GM21423 (cell line): ENCODE results near the gene UBR3.
"Not testable (repeated sequence)": the region's sequence is repeated elsewhere in the genome, so short reads cannot be mapped to it uniquely, and the experiment has no call there.

ENCODE experiments used
- ATAC-seq: cut with Tn5 transposase; IDR thresholded peaks from one replicate; pipeline ENCODE4 v1.9.1; 2021; ENCODE audit warnings: mild to moderate bottlenecking, moderate library complexity; ENCODE audit not compliant: unreplicated experiment

The UBR3 gene

DNA sequence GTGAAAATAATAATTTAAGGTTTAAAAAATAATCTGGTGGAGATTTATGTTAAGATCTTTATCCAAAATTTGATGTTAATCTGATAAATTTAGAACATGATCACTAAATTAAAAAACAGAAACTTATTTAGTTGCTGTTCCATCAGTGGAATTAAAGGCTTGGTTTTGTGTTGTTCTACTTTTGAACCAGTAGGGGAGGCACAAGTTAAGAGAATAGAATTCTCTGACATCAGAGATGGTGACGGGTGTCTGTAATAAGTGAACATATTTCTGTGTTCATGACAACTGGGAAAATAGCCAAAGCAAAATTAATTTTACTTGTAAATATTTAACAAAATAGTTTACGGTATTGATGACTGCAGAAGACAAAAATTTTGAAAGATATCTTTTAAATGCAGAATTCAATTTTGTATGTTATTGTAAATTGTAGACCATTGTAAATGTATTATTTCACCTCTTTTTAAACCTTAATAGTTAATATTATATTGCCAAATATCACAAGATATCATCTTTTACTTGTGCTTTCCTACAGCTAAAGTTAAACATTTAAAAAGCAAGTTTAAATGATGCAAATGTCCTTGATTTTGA lies 106.0 kb downstream of the UBR3 start:
- ATAC-seq = peak; percentile 85

DNA sequence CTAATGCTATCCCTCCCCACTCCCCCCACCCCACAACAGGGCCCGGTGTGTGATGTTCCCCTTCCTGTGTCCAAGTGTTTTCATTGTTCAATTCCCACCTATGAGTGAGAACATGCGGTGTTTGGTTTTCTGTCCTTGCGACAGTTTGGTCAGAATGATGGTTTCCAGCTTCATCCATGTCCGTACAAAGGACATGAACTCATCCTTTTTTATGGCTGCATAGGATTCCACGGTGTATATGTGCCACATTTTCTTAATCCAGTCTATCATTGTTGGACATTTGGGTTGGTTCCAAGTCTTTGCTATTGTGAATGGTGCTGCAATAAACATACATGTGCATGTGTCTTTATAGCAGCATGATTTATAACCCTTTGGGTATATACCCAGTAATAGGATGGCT lies 109.4 kb downstream of the UBR3 start:
- not testable (repeated sequence) for ATAC-seq

DNA sequence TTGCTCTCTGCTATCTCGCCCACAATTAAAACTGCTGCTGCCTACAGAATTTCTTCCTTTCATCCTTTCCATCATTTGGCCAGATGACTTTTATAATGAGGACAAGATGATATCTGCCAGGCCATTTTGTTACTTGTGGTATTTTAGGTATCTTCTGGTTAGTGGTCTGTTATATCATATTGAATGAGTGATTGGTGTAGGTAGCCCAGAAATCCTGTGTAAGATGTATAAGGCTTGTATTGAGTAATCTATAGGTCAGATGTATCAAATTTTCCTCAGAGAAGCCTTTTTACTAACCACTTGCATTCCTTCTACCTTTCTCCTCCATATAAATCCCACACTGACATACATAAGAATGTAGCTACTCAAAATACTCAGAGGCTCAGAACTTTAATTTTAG lies 118.3 kb downstream of the UBR3 start:
- no peak for ATAC-seq

DNA sequence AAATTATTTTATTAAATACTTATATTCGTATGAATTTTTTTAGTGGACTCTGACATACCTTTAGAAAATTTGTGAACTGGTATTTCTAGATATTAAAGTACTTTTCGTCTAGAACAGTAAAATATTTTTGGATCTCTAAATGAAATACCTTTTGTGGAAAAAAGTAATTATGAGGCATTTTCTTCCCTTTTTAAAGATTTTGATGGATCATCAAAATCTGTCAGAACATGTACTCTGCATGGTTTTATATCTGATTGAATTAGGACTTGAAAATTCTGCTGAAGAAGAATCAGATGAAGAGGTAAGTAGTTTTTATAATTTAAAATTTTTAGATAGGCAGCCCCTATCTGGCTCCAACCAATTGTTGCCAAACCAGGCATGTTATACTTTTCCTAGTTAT lies 118.8 kb downstream of the UBR3 start:
- ATAC-seq = no peak

DNA sequence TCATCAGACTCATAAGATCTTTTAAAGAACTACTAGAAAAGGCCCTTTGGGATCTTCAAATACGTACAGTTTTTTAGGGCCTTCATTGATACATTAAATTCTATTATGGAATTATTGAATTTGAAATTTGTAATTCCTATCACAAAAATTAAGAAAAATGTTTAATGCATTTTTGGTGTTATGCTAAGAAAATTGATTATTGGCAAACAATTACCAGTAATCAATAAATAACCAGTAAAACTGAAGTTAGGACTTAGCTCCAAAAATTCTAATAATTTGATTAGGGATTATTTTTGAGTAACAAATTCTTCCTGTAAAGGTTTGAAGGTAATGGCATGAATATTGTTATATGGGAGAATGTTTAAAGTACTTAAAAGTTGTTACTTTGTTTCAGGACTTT lies 119.3 kb downstream of the UBR3 start:
- no peak for ATAC-seq

DNA sequence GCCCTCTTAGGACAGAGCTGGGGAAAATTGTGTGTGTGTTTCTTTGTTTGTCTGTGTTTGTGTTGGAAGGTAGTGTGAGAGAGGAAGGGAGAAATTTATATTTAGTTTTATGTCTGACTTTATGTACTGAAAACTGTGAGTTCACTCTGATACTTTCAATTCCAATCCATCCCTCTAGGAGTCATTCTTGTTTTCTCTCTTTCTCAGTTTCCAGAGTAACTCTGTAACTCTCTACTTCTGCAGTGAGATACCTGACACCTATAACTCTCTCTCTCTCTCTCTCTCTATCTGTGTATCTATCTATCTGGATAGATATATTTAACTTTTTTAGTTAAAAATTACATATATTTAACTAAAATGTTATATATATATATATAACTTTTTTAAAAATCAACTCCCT lies 128.7 kb downstream of the UBR3 start:
- no peak for ATAC-seq

DNA sequence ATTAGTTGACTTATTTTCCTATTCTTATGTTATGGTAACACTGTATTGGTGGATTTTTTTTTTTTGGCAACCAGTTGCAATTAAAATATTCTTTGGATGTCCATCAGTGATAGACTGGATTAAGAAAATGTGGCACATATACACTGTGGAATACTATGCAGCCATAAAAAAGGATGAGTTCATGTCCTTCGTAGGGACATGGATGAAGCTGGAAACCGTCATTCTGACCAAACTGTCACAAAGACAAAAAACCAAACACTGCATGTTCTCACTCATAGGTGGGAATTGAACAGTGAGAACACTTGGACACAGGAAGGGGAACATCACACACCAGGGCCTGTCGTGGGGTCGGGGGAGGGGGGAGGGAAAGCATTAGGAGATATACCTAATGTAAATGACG lies 130.0 kb downstream of the UBR3 start:
- ATAC-seq = not testable (repeated sequence)

DNA sequence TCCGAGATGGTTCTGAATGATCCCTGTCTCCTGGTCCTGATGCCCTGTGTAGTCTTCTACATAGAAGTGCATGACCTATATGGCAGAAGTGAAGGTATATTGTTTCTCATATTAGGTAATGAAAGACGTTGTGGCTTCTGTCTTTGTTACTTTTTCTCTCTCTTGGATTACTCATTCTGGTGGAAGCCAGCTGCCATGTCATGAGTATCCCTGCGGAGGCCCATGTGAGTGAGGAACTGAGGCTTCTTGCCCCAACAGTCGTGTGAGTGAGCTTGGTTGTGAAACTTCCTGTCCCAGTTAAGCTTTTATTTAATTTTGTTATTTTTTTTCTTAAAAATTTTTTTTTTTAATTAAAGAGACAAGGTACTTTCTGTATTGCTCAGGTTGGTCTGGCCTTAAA lies 134.7 kb downstream of the UBR3 start:
- no peak for ATAC-seq

DNA sequence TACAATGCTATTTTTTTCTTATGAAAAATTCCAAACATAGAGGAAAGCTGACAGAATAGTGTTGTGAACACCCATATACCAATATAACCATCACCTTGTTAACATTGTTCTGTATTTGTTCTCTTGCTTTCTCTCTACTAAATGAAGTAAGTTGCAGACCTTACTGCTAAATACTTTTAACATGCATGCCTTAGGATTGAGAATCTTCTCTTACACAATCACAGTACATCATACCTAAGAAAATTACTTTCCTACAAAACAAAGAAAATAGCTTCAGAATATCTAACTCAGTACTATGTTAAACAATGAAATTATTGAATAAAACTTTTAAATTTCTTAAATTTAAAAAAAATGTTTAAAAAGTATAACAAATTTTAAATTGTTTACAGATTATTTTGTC lies 136.5 kb downstream of the UBR3 start:
- no peak for ATAC-seq

DNA sequence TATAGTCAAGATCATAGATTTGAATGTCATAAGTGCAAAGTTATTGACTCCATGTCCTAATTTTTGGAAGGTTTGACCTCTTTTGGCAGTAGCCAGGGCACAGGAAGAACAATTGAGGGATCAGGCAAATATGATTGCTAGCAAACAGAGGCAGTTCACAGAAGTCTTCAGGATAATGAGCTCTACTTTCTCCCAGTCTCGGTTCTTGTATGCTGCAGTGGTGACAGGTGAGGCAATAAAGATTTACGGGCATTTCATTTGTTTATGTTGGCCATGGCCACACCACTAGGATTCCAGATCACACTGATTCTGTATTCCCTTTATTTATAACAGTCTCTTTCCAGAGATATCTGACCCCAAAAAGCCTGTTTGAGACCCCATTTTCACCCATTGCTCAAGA lies 137.5 kb downstream of the UBR3 start:
- no peak for ATAC-seq

DNA sequence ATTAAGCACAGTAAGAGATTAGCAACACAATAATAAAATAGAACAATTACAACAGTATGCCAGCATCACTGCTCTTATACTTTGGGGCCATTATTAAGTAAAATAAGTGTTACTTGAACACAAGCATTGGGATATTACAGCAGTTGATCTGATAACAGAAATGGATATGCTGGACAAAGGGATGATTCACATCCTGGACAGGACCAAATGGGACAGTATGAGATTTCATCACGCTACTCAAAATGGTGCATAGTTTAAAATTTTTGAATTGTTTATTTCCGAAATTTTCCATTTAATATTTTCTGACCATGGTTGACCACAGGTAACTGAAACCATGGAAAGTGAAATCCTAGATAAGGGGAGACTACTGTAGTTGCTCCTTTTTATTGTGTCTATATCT lies 138.2 kb downstream of the UBR3 start:
- no peak for ATAC-seq

DNA sequence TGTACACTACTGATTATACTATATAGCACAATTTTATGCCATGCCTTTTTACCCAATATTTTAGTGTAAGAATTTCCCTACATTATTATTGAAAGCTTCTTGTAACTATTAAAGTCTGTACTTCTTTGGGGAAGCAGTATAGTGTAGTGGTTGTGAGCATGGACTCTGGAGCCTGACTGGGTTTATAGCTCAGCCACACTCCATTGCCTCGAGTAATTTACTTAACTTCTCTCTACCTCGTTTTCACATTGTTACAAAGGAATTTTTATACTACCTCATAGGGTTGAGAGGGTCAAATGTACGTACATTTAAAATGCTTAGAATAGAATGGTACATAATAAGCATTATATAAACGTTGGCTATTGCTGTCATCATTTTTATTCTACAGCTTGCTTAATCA lies 139.2 kb downstream of the UBR3 start:
- ATAC-seq = no peak

DNA sequence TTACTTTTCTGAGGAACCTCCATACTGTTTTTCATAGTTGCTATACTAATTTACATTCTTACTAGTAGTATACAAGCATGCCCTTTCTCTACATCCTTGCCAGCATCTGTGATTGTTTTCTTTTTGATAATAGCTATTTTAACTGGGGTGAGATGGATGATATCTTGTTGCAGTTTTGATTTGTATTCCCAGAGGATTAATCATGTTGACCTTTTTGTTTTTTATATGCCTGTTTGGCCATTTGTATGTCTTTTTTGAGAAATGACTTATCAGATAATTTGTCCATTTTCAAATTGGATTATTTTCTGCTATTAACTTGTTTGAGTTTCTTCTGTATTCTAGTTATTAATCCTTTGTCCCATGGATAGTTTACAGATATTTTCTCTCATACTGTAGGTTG lies 141.5 kb downstream of the UBR3 start:
- no peak for ATAC-seq

DNA sequence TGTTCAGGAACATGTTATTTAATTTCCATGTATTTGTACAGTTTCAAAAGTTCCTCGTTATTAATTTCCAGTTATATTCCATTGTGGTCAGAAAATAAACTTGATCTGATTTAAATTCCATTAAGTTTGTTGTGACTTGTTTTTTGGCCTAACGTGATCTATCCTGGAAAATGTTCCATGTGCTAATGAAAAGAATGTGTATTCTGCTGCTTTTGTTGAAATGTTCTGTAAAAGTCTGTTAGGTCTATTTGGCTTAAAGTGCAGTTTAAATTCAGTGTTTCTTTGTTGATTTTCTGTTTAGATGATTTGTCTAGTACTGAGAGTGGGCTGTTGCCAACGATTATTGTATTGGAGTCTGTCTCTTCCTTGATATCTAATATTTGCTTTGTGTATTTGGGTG lies 148.0 kb downstream of the UBR3 start:
- ATAC-seq = no peak

DNA sequence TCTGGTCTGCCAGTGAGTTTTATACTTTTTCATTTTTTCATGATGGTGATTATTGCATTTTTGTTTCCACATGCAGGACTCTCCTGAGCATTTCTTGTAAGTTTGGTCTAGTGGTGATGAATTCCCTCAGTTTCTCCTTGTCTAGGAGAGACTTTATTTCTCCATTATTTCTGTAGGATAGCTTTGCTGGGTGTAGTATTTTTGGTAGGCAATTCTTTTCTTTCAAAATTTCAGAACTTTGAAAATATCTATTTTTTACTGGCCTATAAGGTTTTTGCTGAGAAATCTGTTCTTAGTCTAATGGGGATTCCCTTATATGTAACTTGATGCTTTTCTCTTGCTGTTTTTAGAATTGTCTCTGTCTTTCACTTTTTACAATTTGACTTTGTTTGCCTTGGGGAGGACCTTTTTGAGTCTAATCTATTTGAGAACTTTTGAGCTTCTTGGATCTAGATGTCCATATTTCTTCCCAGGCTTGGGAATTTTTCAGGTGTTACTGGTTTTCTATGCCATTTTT lies 149.1 kb downstream of the UBR3 start:
- ATAC-seq = no peak

DNA sequence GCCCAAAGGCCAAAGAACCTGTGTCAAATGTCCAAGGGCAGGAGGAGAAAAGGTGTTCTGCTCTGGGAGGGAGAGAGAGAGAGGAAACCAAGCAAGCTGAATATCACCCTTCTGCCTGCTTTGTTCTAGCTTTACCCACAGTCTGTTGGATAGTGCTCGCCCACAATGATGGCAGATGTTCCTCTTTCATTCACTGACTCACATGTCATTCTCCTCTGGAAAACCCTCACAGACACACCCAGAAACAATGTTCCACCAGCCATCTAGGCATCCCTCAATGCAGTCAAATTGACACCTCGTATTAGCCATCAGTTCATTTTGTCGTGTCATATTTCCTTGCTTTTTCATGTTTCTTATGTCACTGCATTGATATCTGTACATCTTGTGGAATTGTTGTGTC lies 150.3 kb downstream of the UBR3 start:
- no peak for ATAC-seq

DNA sequence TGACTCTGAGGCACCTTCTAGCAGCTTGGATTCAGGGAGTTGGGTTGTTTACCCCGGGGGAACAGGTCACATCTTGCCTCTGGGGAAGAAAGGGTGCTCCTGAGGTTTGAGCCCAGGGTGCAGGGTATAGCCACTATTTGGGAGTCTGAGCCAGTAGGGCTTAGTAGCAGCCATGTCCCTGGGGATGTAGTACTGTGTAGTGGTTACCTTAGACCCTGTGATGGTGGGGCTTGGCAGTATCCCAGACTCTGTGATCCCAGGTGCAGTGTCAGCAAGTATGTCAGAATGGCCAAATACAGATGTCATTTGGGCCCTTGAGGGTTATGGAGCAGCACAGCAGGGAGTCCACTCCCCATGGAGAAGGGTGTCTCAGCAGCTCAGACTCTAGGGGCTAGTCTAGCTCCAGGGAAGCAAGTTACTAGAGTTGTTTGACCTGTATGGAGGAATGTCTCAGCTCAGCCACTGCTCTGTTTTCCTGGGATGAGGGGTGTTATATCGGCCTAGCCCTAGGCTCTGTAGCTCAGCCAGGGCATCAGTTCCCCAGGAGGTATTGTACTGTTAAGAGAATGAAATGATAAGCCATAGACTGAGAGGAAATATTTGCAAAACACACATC lies 151.3 kb downstream of the UBR3 start:
- no peak for ATAC-seq

DNA sequence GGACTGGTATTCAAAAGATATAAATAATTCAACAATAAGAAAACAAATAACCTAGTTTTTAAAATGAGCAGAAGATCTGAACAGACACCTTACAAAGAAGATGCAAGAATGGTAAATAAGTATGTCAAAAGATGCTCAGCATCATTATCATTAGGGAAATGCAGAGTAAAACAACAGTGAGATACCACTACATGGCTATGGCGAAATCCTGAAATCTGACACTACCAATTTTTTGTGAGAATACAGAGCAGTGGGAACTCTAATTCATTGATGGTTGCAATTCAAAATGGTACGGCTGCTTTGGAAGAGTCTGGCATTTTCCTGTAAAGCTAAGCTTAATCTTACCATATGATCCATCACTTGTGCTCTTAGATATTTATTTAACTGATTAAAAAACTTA lies 151.8 kb downstream of the UBR3 start:
- no peak for ATAC-seq

DNA sequence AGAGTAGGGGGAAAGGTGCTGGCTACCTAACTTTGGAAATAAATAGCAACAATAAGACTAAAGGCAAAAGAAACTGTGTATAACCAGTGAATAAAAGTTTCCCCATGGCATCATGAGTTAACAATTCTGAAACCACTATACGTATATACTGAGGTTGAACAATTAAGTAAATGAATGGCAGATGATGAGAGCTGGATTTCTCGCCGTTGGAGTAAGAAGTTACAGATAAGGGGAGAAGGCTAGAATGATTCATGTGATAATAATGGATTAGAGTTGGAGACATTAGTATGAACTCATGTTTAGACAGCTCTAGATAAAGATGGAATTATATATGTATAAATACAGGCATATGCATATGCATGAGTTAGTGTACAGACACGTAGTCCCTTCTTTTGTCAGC lies 152.7 kb downstream of the UBR3 start:
- no peak for ATAC-seq

DNA sequence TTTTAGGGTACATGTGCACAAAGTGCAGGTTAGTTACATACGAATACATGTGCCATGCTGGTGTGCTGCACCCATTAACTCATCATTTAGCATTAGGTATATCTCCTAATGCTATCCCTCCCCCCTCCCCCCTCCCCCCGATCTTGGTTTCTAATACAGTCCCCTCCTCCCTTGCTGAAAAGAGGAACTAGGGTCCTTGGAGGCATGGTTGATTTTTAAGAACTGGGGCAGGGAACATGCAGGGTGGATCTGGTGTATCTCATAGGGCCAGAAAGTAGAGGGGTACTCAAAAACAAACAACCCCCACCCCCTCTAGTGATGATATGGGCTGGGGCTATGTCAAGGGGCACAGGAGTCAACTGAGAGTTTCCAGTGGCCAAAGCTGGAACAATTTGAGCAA lies 153.4 kb downstream of the UBR3 start:
- no peak for ATAC-seq

DNA sequence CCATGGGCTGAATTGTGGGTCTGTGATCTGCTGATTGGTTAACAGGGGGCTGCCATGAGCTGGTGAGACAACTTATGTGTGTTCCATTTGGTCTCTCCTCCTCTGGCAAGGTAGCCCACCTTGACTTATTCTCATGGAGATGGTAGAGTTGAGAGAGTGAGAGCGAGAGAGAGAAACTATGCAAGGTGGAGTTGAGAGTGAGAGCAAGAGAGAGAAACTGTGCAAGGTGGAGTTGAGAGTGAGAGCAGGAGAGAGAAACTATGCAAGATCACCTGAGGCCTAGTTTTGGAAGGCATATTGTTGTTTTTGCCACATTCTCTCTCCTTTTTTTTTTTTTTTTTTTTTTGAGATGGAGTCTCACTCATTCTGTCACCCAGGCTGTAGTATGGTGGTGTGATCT lies 155.7 kb downstream of the UBR3 start:
- ATAC-seq = no peak

DNA sequence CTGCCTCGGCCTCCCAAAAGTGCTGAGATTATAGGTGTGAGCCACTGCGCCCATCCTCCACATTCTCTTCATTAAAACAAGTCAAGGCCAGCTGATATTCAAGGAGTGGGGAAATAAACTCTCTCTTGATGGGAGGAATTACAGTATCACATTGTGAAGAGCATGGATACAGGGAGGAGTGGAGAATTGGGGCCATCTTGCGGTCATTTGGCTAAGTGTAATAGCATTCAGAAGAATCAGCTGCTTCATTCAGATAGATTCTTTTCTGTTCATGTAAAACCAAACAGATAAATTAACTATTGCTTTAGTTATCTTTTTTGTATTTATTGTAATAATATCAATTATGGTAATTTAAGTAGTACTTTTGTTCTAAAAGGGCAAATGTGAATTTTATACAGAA lies 156.3 kb downstream of the UBR3 start:
- ATAC-seq = no peak

DNA sequence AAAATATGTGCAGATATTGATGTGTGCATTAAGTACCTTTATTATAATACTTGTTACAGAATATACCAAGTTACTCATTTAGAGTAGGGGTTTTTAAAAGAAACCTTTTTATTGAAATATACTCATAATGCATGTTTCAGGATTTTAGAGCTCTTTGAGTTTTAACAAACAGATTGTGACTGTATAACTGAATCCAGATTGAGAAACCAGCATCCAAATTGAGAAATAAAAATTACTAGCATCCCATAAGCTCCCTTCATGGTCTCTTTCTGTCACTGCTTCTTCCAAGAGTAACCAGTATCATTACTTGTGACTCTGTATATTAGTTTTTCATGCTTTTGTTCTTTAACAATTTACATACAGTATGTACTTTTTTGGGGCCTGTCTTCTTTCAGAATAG lies 156.9 kb downstream of the UBR3 start:
- ATAC-seq = no peak
